HG03378 (cell line): ENCODE data around the gene NTN3.

Source experiments
- ATAC-seq: cut with Tn5 transposase; IDR thresholded peaks from one replicate; pipeline ENCODE4 v1.9.1; 2021; ENCODE audit warnings: mild to moderate bottlenecking, moderate library complexity; ENCODE audit not compliant: unreplicated experiment

Gene NTN3

DNA sequence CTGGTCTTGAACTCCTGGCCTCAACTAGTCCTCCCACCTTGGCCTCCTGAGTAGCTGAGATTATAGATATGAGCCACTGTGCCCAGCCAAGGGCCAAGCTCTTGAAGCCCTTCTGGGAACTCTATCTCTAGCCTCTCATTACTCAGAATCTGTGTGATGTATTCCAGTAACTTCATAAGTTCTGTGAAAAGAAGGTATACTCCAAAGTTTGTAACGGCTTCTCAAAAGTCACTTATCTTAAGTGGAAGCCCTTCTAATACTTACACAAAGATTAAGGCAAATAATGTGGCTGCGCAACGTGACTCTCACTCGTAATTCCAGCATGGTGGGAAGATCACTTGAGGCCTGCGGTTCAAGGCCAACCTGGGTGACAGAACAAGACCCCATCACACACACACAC is 23.5 kb downstream of the NTN3 start:
- ATAC-seq = no peak

DNA sequence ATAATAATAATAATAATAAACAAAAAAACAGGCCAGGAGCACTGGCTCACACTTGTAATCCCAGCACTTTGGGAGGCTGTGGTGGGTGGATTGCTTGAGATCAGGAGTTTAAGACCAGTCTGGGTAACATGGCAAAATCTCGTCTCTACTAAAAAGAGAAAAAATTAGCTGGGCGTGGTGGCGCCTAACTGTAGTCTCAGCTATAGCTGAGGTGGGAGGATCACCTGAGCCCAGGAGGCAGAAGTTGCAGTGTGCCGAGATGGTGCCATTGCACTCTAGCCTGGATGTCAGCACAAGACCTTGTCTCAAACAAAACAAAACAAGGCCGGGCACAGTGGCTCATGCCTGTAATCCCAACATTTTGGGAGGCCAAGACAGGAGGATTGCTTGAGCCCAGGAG is 23.9 kb downstream of the NTN3 start:
- ATAC-seq = no peak

DNA sequence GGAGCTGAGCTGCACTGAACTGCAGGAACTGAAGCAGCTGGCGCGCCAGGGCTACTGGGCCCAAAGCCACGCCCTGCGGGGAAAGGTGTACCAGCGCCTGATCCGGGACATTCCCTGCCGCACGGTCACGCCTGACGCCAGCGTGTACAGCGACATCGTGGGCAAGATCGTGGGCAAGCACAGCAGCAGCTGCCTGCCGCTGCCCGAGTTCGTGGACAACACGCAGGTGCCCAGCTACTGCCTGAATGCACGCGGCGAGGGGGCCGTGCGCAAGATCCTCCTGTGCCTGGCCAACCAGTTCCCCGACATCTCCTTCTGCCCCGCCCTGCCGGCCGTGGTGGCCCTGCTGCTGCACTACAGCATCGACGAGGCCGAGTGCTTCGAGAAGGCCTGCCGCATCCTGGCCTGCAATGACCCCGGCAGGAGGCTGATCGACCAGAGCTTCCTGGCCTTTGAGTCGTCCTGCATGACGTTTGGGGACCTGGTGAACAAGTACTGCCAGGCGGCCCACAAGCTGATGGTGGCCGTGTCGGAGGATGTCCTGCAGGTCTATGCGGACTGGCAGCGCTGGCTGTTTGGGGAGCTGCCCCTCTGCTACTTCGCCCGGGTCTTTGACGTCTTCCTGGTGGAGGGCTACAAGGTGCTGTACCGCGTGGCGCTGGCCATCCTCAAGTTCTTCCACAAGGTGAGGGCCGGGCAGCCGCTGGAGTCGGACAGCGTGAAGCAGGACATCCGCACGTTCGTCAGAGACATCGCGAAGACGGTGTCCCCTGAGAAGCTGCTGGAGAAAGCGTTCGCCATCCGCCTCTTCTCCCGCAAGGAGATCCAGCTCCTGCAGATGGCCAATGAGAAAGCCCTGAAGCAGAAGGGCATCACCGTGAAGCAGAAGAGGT is 25.4 kb downstream of the NTN3 start:
- no peak for ATAC-seq

DNA sequence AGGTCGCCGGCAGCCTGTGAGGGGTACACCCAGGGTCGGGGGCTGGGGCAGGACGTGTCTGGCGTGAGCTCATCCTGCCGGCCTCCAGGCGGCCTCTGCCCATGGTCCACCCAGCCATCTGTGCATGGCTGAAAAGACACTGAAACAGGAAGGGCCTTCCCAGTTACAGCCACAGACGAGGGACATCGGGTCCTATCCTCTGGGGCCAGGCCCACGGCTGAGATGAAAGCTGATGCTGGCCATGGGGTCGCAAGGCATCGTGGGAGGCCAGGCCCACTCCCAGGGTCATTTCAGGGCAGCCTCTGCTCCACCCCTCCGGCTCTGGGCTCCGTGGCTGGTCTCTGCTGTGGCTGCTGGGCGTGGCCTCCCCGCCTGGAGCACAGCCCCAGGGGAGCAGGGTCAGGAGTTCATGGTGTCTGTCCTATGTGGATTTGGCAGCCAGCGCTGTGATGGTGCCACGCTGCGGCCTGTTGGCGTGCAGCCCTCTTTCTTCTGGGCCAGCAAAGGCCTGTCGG is 26.1 kb downstream of the NTN3 start:
- ATAC-seq = no peak

DNA sequence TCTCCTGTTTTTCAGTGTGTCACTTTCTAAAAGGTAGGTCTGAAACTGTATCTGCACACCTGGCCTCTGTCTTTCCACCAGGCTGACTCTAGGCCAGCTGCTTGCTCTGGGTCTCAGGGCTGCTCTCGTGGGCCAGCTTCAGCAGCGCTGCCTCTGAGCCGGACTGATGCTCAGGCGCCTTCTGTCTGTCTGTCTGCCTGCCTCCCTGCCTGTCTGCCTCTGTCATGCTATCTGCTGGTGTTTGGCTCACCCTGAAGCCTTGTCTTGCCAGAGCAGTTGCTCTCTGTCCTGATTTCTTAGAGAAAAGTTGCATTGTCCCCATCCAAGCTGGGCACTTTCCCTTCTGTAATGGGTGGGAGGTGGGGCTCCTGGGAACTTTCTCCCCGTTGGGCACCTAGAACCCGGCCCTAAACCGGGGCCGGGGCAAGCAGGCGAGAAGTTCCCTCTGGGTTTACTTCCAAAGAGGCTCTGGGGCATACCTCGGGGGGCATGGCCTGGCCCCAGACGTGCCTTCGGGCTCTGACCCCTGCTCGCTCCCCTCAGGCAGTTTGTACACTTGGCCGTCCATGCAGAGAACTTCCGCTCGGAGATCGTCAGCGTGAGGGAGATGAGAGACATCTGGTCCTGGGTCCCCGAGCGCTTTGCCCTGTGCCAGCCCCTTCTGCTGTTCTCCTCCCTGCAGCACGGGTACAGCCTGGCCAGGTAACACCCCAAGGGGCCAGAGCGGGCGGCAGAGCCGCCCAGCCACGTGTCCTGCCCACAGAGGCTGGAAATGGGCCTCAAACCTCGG is 26.8 kb downstream of the NTN3 start:
- ATAC-seq = no peak

DNA sequence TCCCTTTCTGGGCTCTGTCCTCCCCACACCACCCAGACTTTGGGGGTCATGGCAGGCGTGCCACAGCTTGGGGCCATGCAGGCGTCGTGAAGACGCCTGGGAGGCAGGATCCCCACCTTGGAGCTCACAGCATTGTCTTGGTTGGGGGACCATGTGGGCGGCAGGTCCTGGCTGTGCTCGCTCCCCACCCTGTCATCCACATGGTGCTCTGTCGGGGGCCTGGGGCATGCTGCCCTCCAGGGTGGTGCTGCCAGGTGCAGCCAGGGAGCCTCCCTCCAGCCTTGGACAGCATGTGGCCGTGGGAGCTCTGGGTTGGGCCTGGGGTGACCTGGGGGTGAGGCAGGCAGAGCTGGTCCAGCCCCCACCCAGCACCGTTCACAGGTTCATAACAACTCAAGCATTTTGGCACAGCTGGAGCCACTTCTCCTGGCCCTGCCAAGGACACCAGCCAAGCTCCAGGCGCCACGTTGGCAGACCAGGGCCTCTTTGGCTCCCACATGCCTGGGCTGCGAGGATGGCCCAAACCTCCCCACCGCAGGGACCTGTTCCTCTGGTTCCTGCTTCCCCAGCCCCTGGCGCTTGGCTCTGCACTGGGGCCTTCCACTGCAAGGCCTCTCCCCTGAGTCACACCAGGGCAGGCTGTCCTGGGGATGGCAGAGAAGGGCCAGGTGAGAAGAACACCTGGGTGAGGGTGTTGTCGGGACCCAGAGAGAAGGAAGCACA is 27.6 kb downstream of the NTN3 start:
- ATAC-seq = no peak

DNA sequence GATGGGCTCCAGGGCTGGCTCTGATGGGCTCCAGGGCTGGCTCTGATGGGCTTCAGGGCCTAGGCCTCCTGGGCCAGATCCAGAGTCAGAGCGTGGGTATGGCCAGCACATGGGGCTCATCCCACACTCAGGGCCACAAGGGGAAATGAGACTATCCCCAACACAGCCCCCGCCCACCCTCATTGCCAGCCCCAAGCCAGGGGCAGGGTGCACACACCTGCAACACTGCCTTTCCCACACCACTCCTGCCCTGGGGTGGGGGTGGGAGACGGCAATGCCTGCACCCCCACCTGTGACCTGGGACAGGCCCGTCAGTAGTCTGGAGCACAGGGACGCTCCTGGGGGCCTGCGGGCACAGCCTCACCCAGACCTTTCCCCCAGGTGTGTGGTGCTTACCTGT is 28.4 kb downstream of the NTN3 start:
- no peak for ATAC-seq

DNA sequence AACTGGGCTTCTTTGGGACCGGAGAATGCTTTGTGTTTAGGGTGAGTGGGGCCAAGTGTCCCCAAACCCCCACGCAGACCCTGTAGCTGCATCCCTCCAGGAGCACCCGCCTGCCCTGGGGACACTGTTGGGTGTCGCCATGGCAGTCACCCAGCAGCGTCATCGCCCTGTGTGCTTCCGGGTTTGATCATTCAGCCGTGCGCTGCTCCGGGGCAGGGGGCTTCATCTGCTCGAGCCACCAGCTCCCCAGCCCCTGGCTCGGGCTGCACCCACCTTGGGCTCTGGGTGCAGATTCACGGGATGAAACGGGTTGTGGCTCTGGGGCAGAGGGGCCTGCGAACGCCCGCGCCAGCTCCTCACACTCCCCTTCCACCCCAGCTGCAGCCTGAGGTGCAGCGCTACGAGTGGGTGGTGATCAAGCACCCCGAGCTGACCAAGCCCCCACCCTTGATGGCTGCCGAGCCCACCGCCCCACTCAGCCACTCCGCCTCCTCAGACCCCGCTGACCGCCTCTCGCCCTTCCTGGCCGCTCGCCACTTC is 28.9 kb downstream of the NTN3 start:
- no peak for ATAC-seq

DNA sequence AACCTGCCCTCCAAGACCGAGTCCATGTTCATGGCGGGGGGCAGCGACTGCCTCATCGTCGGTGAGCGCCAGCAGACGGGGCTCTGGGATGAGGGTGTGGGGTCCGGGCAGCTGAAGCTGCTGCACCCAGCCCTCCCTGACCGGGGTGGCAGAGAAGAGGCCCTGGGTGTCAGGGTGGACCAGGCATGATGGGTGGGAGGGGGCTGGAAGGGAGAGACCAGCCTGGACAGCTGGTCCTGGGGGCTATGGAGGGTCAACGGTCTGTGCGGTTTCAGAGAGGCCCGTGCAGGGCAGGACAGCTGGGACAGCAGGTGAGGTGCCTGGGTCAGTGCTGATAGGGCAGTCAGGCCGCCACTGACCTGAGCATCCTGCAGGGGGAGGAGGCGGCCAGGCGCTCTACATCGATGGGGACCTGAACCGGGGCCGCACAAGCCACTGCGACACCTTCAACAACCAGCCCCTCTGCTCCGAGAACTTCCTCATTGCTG is 29.4 kb downstream of the NTN3 start:
- no peak for ATAC-seq

DNA sequence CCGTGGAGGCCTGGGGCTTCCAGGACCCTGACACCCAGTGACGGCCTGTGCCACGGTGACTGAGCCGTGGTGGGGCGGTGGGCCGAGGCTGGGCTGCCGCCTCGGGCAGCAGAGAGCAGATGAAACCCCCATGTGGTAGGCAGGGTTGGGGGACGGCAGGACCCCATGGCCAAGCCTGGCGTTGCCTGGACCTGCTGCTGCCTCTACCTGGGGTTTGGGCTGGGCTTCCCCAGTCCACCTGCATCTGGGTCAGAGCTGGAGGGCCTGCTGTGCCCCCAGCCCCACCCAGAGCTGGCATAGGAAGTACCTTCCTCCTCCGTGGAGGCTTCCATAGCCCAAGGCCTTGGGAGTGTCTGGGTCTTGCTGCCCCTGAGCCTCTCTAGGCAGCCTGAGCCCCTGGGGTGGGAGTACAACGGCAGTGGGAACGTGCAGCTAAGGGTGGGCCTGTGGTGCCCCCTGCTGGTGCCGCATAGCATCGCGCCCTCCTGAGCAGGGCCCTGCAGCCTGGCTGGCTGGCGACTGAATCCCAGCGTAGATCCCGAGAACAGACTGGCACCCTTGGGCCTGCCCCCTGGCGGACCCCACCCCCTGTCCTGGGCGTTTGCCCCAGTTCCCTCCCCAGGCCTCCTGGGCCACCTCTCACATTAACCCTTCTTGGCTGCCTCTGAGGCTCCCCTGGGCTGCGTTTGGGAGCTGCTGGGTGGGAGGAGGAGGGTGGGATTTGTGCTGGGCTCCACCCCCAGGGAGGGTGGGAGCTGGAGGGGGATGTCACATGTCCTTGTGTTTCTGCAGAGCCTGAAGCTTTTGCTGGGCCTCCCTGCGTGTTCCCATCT is 30.0 kb downstream of the NTN3 start:
- no peak for ATAC-seq

DNA sequence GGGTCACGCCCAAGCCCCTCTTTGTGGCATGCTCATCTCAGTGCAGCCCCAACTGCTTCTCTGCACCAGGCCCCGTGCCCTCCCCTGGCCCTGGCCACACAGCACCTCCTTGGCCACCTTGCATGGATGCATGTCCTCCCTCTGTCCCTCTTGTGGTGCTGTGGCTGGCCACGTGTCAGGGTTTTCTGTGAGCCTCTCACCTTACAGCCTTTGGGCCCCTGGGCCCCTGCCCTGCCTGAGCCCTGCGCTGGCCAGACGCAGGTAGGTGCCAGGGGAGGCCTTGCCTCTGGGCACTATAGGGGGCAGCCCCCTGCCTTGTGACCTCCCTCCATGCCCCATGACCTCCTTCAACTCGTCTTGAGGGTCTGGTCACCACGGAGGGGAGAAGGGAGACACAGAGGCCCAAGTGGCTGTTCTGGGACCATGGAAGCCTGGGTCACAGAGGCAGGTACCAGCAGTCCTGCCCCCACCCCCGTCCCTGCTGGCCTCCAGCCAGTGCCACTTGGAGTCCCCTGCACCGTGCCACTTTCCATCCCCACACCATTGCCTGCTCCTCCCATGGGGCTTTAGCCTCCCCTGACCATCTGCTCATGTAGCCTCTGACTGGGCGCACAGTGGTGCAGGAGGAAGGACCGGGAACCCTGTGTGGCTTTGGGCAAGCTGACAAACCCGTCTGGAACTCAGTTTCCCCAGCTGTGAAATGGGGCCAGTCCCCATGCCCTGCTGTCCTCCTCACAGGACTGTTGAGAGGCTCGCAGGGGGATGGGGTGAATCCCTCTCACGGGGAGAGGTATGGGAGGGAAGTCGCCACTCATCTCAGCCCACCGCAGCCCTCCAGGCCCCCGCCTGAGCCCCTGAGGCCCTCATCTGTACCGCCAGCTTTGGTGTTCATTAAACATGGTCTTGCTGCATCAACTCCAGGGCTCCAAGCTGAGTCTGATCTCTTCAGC is 31.1 kb downstream of the NTN3 start:
- no peak for ATAC-seq

DNA sequence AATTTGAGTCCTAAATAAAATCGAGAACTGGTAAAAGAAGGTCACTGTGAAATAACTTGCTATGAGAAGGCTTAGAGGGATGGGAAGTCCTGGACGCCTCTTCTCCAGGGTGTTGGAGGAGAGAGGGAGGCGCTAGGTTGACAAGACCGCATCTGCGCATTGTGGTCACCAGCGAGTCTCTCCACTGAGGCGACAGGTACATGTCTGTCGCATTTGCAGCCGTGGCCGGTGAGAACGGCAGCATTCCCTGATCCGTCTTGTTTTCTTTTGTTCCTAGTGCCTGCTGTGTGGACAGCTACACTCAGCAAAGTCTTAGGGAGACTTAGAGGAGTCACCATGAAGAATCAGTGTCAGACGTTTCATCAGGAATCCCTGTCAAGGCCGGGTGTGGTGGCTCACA is 34.6 kb downstream of the NTN3 start:
- ATAC-seq = no peak

DNA sequence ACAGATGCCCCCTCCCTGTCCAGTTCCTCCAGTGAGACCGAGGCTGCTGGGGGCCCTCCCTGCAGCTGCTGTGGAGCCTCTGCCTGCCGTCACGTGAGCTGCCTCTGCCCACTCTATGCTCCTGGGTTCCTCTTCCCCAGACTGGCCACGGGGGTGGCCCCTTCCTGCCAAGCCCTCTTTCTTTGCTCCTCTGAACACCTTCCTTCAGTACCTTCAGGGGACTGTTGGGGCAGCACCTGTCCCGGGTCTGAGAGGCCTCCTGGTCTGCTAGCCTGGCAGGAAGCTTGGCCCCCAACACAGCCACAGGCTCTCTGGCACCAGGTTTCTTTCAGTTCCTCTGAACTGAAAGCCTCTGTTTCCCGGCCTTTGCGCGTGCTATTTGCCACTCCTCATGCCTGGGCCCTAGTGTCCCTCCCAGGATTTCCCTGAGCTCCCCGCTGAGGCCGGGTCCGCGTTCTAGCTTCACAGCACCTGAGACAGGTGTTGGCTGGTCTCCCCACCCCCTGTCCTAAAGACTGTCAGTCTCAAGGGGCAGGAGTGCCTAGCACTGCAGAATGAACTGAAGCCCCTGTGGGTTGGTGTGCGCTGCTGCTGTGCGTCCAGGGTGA is 36.1 kb downstream of the NTN3 start:
- ATAC-seq = peak; percentile 44

DNA sequence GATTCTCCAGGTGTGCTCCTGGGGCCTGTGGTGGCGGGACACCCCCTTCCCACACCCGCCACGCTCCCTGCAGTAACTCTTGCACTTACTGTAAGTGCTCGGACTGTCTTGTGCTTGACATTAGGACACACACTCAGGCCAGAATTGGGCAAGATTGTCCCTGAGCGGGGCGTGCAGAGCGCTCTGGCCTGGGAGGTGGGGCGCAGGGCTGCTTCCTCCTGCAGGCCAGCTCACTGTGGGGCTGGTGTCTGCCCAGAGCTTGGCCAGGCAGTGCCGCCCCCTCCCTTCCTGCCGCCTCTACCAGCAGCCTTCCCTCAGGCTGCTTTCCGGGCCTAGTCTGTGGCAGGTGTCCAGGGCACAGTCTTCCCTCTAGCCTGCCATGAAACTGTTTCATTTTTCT is 36.6 kb downstream of the NTN3 start:
- no peak for ATAC-seq

DNA sequence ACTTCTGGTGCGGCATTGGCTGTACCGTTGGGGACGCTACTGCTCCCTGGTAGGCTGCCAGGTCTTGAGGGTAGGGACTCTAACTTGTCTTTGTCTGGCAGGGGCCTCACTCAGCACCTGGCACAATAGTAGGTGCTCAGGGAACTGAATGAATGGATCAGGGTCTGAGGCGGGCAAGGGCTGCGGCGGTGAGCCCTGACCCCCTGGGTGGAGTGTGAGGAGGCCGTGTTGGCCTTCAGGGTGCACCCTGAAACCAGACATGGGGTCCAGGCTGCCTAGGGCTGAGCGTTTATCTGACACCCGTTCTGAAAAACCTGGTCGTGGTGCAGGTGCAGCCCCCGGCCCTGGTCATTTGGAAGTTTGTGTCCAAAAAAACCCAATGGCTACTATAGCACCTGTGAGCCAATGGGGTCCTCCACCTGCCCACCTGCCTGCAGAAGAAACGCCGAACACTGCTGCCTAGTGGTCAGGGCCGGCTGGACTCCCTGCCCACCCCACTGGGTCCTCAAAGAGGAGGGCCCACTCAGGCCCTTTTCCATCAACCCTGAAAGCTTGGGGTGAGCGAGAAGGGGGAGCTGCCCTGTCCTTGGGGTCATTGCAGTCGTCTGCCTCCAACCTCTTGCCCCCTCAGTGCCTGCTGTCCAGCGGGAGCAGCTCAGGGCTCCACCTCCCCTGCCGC is 37.8 kb downstream of the NTN3 start:
- no peak for ATAC-seq

DNA sequence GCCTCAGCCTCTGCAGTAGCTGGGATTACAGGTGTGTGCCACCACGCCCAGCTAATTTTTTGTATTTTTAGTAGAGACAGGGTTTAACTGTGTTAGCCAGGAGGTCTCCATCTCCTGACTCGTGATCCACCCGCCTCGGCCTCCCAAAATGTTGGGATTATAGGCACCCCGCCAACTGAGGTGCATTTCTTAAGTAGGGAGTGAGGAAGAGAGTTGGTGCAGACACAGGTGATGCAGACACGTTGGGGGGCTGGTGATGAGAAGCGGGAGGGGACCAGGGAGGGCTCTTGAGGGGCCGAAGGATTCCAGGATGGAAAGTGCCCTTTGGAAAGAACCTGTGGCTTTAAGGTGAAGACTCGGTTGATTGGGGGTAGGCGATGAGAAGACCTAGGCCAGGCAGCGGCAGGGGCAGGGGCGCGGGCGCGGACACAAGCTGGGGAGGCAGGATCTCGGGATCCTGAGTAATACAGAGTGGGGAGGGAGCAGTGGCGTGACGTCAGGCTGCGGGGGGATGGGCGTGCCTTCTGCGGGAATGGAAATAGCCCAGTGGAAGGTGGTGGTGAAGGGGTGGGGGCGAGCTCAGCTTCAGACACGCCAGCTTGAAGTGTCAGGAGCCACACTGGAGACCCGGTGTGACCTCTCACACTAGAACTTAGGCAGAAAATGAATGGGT is 40.2 kb downstream of the NTN3 start:
- ATAC-seq = no peak

DNA sequence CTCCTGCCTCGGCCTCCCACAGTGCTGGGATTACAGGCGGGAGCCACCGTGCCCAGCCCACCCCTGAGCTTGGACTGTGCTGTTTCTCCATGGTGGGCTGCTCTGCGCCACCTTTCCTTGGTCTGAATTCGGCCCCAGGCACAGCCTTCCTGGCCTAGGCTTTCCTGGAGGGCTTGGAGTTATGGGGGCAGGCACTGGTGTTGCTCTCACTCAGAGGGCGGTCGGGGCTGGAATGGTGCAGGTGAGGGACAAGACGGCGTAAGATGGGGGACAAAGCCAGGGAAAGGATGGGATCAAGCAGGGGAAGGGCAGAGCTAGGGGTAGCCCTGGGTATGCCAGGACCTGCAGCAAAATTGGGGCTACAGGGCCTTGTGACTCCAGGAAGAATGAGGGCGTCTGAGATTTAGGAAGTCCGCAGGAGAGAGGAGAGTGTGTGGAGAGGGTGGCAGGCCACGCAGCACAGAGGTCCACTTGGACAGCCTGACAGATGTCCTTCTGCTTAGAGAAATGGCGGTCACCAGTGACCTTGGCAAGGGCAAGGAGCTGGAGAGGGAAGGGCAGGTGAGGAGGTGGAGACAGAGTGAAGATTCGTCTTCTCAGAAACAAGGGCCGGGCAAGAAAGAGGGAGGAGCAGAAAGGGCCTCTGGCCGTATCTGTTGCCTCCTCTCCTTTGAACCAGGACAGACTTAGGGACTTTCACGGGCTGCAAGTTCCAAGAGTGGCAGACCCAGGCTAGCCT is 41.1 kb downstream of the NTN3 start:
- no peak for ATAC-seq
